Dermis blood vessel endothelial cell (primary cell): ENCODE measurements around the gene HSD17B14. TPM values are rescaled to one million over a fixed set of nuclear protein-coding genes. Genes with fewer than 3 reads are reported as not detected.
A peak's percentile ranks its signal among the peaks of the same experiment; 100 is the strongest.
"Not testable (repeated sequence)": the region's sequence is repeated elsewhere in the genome, so short reads cannot be mapped to it uniquely, and the experiment has no call there.

Experiments
- DNase-seq: peaks from one replicate; pipeline ENCODE4 v3.0.0; 2010
- total RNA-seq: library from RNA; depleted of rRNA; stranded (reverse); fragments of >200 nt; gene quantifications from 2 replicates; pipeline ENCODE4 v1.2.3, GENCODE V29; 2014

HSD17B14 gene
- total RNA-seq, 1 donor from 2014 or later = 8.0 TPM

DNA sequence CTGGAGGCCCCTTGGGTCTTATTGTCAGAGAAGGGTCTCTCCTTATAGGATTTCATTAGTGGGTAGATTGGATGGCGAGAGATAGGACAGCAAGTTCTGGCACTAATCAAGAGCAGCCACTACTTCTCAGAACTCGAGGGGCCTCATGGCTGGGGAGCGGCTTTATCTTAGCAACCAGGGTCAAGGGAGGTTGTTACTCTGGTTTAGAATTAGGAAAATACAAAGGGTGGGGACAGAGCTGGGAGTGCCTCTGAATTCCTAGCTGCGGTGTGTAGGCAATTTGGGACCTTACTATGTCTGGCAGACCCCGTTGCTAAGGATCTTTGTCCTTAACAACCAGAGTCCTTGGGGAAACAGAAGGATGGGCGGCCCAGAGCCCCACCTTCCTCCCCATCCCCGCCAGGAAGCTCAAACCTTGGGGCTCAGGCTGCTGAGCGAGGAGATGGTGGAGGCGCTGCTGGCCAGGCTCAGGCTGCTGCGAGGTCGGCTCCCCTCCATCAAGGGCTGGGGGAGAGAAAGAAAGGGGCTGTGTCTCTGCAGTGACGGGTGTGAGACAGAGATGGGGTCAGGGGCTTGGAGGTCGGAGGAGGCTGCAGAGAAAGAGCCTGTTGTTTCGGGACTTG lies 30.9 kb upstream of the HSD17B14 start:
- DNase-seq = no peak

DNA sequence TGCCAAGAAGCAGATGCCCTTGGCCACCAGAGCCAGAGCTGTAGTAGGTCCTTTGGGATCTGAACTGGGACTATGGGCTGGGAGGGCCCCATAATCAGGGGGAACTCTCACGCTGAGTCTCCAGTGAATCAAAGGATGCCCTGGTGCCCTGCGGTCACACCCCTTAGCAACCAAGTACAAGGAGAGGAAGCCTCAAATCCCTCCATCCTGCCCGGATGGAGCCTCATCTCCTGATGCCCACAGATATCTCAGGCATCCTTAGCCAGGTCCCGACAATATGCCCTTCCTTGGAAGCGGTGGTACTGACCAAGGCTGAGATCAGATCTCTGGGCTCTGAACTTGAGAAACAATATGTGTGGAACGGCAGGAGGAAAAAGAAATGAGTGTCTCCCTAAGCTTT lies 30.4 kb upstream of the HSD17B14 start:
- no peak for DNase-seq

DNA sequence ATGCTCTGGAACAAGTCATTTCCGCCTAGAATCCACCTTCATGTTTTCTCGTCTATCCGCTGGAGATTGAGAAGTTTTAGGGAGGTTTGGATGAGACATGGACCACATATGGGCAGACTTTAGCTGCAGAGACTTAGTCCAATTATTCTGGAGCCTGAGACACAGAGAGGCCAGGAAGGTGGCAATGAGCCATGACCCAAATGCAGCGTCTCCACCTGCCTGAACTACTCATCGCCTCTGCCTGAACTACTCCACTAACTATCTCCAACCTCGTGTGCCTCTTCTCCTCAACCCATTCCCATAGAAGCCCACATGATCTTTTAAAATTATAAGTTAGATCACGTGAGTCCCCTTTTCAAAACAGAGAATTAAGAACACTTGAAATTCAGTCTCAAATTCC lies 26.5 kb upstream of the HSD17B14 start:
- no peak for DNase-seq

DNA sequence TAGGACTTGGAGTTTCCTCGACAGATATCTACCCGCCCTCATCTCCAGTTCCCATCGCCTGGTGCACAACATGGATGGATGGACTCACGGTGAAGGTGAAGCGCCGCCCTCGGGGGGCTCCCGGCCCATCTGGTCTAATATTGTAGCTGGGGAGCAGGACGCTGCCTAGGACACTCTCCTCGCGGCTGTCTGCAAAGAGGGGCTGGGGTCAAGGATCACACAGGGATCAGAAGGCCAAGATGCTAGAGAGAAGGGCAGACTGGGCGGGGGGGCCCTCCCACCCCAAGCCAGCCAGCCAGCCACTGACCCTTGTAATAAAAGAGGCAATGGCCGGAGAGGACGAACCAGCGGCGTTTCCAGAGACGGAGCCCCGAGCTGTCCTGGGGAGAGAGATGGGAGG lies 25.0 kb upstream of the HSD17B14 start:
- DNase-seq = no peak

DNA sequence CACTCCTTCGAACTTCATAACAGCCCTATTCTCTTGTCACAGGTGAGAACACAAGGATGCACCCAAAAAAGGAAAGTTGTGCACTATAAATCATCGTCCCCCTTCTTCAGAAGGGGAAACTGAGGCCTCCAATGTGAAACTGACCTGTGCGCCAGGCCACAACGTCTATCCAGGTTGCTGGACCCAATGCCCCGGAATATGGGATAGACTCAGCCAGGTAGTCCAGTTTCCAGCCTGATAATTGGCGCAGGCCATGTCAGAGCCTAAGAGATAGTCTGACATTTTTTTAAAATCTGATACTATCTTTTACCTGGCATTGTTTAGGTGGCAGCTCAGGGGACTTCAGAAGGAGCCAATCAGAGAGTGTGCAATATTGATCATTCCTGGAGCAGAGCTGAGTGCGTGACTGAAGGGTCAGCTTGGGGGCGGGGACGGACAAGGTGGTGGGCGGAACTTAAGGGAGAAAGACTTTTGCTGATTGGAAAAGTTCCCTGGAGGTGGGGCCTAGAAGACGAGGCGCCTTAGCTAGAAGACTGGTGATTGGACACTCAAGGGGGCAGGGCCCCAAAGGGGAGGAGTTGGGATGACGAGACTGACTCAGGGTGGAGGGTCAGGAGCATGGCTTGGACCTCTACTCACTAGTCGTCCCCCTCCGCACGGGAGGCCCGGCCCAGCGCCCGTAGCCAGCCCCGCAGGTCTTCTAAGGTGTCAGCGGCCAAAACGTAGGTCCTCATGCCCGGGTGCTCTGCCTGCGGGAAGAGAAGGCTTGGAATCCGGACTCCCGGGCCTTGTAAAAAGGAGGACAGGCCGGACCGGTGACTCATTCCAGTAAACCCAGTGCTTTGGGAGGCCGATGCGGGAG lies 23.7 kb upstream of the HSD17B14 start:
- no peak for DNase-seq

DNA sequence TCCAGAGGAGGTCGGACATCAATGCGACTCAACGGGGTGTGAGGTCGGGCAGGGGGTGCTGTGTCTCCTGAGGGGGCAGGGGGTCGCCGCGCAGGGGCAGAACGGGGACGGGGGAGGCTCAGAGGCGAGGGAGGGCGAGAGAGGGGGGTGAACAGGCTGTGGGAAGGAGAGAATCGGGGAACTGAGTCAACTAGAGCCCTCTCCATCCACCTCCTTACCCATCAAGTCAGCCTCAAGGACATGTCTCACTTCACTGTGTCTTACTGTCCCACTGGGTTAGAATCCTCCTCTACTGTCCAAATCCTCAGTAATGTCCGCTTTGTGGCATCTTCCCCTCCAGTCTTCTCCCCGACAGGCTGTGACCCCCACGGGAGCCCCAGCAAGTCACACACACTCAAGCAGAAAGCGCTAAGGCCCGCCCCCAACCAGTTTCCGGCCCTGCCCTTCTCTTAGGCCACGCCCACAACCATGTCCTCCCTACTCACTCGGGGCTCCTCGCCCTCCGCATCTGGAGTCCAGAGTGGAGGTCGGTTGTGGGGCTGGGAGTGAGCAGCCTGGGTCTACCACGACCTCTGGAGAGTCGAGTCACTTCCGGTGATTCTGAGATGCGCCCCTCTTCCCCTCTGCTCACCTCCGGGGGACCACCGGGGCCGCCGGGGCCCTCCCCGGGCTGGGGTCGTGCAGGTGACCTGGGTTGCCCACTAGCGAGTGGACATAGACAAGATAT lies 22.9 kb upstream of the HSD17B14 start:
- DNase-seq = no peak

DNA sequence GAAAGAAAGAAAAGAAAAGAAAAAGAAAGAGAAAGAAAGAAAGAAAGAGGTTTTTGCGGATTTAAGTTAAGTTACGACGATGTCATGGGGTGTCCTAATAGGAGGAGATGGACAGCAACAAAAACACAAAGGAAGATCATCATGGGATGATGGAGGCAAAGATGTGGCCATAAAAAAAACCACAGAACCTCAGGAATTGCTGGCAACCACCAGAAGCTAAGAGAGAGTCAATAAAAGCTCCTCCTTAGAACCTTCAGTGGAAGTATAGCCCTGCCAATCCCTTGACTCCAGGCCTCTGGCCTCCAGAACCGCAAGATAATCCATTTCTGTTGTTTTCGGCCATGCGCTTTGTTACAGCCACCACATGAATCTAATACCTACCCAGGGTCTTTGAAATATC lies 20.6 kb upstream of the HSD17B14 start:
- no peak for DNase-seq

DNA sequence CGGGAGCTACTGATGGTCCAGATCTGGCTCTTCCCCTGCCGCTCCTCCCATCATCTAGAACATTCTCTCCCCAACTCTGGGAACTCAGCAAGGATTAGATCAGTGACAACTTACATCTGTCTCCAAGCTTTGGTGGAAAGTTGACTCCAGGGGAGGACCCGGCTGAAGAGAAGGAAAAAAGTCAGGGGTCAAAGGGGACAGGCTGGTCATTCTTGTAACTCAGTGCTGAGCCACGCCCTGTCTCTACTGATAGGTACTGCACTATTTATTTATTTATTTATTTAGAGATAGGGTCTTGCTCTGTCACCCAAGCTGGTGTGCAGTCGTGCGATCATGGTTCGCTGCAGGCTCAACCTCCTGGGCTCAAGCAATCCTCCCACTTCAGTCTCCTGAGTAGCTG lies 17.8 kb upstream of the HSD17B14 start:
- no peak for DNase-seq

DNA sequence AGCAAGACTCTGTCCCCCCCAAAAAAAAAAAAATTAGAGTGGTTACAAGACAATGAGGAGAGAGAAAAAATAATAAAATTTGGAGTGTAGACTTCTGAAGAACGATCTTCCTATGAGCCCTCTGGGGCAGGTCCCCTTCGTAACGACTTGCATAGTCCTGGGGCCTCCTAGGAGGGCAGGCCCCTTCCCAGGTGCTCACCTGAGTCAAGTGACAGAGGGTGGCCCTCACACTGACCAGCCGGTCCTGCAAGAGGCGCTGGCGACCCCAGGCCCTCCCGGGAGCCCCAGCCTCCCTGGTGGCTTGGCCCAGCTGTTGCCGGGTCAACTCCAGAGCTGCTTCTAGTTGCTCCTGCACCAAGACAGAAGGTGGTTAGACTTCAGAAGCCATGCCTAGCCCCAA lies 17.2 kb upstream of the HSD17B14 start:
- no peak for DNase-seq

DNA sequence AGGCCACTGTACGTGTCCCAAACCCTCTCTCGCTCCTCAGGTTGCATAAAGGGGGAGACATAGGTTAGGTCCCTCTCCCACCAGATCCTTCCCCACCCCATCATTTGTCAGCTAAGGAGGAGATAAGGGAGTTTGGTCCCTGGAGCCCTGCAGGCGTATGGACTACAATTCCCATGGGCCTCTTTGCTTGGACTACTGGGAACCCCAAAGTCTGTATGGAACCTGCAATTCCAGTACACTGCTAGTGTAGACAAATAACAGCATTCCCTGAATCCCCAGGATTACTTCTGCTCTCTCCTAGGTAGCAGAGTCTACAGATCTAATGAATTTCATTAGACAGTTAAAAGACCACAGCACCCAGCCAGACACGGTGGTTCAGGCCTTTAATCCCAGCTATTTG lies 16.0 kb upstream of the HSD17B14 start:
- DNase-seq = no peak

DNA sequence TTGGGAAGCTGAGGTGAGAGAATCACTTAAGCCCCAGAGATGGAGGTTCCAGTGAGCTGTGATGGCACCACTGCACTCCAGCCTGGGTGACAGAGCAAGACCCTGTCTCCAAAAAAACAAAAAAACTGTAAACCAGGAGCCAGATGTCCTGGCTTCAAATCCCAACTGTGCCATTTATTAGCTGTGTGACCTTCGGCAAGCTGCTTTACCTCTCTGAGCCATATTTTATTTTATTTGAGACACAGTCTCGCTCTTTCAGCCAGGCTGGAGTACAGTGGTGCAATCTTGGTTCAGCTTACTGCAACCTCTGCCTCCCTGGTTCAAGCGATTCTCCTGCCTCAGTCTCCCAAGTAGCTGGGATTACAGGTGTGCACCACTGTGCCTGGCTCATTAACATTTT lies 10.4 kb upstream of the HSD17B14 start:
- not testable (repeated sequence) for DNase-seq

DNA sequence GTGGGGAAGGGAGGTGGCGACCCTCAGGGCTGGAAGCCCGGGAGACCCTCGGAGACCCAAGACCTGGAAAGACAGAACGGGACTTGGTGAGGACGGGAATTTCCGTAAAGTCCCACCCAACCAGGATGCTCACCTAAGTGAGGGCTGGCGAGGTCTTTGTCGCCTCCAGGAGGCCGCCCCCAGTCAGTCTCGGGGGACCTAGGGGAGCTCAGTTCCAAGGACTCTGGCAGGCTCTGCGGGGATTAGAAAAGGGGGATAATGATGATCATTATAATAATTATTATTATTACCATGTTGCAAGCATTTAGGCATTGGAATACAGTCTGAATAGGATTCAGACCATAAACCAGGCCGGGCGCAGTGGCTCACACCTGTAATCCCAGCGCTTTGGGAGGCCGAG lies 9.1 kb upstream of the HSD17B14 start:
- DNase-seq = no peak

DNA sequence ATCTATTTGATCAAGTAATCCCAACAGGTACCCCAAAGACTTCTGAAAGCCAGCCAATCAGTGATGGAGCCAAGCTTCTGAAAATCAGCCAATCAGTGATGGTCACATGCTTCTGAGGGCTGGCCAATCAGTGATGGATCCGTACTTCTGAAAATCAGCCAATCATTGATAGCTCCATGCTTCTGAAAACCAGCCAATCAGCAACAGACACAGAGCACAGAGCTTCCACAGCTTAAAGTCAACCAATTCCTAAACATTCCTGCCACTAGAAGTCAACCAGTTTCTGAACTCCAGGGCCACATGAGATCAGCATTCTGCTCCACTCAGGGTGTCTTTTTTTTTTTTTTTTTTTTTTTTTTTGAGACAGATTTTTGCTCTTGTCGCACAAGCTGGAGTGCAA lies 8.2 kb upstream of the HSD17B14 start:
- DNase-seq = peak; percentile 52

DNA sequence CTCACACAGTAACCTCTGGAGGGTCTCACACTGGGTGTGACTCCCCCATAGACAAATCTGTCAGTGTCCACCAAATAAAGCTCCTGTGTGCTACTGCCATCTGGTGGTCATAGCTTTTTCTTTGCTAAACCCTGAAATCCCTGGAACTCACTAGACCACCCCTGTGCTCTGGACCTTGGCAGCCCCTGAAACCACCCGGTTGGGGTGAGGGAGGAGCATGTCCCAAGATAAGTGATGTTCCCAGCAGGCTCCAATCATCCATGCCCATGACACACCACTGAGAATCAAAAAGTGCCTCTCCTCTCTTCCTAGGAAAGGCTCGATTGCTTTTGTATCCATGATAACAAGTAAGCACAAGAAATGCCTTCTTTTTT lies 6.5 kb upstream of the HSD17B14 start:
- DNase-seq = peak; percentile 78

DNA sequence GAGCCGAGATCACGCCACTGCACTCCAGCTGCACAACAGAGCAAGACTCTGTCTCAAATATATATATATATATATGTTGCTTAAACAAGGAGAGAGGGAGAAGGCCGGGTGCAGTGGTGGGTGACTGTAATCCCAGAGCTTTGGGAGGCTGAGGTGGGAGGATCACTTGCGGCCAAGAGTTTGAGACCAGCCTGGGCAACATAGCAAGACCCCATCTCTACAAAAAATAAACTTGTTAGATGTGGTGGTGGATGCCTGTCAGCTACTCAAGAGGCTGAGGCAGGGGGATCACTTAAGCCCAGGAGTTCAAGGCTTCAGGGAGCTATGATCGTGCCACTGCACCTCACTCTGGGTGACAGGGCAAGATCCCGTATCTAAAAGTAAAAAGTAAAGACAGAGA lies 5.3 kb upstream of the HSD17B14 start:
- no peak for DNase-seq

DNA sequence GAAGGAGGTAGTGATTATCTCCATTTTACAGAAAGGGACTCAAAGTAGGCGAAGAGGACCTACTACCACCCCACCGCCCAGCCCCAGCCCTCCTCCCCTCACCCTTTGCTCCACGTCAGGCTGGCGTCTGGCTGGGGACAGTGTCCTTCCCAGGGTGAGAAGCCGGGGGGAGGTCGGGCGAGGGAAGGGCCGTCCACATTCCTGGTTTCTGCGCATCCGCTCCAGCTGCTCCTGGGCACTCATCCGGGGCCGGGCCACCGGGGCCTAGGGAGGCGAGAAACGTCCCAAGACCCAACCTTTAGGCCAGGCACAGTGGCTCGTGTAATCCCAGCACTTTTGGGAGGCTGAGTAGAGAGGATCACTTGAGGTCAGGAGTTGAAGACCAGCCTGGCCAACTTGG lies 4.8 kb upstream of the HSD17B14 start:
- DNase-seq = no peak

DNA sequence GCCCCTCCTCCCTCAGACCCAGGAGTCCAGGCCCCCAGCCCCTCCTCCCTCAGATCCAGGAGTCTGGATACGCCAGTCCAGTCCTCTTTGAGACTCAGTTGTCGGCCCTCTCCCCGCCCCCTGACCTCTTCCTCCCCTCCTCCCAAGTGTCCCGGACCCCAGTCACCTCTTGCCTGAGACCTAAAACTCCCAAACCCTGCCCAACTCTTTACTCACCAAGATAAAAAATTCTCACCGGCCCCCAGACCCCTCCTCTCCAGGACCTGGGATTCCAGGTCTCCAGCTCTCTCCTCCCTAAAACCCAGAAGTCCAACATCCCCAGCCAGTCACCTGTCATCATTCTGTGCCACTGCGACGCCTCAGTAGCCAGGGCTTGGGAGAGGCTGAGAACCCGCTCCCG lies 1.4 kb upstream of the HSD17B14 start:
- no peak for DNase-seq

DNA sequence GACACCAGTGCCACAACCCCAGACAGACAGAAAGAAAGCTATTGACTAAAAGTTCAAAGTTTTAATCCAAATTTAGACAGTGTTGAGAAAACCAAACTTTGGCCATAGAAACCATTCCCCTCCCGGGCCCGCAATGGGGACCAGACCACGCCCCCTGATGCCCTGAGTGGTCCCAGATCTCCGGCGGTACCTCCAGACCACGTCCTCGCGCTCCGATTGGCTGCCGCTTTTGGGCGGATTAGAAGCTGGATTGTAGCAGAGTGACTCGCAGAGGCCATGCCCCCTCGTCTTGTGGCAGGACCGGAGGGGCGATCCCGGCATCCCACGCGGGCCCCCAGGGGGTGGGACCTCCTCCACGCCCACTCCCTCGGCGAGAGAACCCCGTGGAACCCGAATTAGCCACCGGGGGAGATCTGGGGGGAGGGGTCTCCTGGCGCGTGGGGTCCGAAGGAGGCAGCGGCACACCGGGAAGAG lies 797 bp upstream of the HSD17B14 start:
- DNase-seq = peak; percentile 88

DNA sequence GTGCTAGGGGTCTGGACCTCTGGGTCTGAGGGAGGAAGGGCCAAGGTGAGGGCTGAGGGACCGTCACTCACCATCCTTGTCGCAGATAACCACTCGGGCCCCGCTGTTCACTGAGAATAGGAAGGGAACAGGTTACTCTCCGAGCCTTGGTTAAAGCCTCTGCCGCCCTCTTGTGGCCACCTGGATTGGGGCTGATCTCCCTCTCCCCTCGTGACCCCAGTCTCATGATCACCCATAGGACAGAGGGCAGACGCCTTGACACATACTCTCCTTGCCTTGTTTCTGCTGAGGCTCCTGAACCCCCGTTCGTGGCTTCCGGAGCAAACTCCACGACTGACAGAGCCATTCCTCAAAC lies 580 bp downstream of the HSD17B14 start:
- DNase-seq = peak; percentile 93

DNA sequence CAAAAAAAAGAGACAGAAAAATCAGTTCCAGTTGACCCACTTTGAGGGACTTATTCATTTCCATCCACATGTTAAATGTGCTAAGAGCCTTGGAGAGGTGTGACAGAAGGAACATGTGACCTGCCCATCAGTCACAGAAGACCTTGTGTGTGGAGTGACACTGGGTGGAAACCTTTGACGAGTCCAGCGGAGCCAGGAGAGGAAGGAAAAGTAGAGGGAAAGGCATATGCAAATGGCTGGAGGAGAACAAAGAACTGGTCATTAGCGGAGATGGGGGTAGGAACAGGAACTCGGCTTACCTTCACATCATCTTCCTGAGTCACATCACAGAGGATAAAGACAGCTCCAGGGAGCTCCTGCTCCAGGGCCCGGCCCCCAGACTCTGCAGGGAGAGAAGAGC lies 2.3 kb downstream of the HSD17B14 start:
- DNase-seq = peak; percentile 19

DNA sequence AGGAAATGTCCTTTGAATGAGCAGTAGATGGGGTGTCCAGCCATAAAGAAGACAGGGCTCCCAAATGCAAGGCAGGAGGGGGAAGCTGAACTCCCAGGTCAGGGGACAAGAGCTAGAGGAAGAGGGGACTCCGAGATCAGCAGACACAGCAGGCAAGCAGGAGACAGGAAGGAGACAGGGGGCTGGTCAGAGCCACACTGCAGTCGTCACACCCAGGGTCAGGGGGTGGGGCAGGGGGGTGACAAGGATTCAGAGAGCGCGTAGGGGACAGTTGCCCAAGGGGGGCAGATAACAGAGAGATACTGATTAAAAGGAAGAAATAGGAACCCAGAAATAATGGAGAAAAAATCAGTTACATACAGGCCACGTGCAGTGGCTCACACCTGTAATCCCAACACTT lies 3.2 kb downstream of the HSD17B14 start:
- DNase-seq = no peak

DNA sequence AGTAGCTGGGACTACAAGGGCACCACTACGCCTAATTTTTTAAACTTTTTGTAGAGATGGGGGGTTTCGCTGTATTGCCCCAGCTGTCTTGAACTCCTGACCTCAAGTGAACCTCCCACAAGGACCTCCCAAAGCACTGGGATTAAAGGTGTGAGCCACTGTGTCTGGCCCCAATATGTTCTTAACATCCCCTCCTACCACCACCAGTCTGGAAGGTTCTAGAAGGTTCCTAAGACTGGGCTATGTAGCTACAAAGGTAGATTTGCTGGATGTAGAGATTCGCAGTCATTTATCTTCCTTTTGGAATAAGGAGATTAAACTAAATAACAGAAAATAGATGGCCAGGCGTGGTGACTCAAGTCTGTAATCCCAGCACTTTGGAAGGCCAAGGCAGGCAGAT lies 5.3 kb downstream of the HSD17B14 start:
- no peak for DNase-seq

DNA sequence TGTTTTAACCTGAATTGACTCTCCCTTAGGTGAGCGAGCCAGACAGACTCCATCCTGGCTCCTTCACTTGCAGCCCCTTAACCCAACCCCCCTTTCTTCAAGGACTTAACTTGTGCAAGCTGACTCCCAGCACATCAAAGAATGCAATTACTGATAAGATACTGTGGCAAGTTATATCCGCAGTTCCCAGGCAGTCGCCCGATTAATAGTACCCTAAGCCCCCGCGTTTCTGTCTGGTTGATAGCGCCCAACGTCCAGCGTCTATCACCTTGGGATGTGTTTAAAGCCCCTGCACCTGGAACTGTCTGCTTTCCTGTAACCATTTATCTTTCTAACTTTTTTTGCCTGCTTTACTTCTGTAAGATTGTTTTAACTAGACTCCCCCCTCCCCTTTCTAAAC lies 6.2 kb downstream of the HSD17B14 start:
- DNase-seq = no peak

DNA sequence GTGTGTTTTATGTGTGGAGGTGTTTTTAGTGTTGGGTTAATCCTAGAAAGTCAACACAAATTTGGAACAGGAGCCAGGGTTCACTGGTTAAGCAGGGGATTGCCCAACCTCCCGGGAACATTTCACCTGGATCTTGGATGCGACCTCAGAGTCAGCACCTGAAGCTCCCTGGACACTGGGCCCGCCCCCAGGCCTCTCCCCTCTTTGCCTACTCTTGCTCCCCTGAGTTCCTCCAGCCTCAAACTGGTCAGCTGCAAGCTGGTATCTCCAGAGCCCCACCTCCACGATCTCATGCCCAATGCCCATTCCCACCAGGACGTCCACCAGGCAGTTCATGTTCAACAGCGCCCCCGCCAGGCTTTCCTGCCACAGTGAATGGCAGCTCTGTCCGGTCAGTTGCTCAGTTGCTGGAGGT lies 9.7 kb downstream of the HSD17B14 start:
- DNase-seq = no peak
